ENCODE measurements around the gene ZDHHC13.
"Not testable (repeated sequence)": the region's sequence is repeated elsewhere in the genome, so short reads cannot be mapped to it uniquely, and the experiment has no call there.

The ZDHHC13 gene

DNA sequence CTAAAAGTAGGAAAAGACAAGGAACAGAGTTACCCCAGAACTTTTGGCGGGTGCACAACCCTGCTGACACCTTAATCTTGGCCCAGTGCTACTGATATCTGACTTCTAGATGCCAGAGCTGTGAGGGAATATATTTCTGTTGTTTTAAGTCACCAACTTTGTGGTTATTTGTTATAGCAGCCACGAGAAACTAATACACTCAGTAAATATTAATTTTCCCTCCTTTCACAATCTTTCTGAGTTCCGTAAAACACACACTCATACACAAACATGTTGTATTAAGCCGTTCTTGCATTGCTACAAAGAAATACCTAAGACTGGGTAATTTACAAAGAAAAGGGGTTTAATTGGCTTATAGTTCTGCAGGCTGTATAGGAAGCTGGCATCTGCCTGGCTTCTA lies 16.1 kb upstream of the ZDHHC13 start:
- no peak for DNase-seq (ENCODE audit: low read depth in 2 of 2)

DNA sequence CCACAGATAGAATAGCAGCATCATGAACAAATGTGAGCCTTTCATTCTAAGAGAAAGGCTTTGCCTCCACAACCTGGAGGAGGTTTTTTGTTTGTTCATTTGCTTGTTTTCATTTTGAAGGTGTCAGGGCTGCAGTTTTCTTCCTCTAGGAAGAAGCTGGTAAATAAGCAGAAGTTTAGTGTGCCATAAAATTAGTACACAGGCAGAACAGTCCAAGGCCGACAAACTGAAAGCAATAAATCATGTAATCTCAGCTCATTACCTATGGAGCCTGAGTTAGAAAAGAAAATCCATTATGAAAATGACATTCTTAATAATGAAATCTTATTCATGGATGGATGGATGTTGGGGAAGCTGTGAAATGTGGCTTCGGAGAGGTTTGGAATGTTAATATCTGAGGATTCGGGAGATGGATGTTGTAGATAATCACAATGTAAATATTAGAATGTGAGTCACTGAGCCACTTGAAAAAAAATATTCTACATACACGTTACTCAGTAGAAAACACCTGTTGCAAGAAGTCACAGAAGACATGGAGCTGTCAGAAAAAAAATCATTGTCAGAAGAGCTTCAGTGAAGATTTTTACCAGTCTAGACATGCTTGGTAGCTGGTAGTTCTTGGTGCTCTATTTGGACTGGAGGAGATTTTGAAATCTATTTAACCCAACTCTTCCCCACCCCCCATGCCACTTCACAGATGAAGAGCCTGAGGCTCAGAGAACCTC lies 15.0 kb upstream of the ZDHHC13 start:
- no peak for DNase-seq (ENCODE audit: low read depth in 2 of 2)

DNA sequence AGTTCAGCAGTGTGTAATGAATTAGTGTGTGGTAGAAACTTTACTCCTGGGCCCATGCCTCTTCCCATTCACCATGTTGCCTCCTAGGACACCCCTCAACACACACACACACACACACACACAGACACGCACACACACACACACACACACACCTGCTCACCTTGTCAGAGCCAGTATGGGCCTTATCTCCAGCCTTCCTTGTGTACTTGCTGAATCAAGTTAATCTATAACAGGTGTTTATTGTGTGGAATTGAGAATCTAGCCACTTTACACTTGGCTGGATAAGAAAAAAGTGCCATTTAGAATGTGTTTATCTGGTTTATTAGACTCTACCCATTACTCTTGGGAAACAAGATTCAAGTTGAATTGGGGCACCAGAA lies 14.5 kb upstream of the ZDHHC13 start:
- DNase-seq (ENCODE audit: low read depth in 2 of 2): no peak

DNA sequence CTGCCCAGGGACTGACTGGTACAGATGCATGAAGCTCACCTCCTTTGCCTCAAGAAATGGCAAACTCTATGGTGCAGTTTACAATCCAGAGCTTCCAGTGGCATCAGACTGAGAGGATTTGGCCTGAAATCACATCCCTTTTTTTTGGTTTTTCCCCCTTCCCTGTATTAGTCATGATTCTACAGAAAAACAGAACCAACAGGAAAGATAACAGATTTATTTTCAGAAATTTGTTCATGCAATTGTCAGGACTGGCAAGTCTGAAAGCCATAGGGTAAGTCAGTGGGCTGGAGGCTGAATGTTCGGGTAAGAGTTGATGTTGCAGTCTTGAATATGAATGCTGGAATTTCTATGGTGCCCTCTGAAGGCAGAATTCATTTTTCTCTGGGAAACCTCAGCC lies 12.0 kb upstream of the ZDHHC13 start:
- DNase-seq (ENCODE audit: low read depth in 2 of 2): no peak

DNA sequence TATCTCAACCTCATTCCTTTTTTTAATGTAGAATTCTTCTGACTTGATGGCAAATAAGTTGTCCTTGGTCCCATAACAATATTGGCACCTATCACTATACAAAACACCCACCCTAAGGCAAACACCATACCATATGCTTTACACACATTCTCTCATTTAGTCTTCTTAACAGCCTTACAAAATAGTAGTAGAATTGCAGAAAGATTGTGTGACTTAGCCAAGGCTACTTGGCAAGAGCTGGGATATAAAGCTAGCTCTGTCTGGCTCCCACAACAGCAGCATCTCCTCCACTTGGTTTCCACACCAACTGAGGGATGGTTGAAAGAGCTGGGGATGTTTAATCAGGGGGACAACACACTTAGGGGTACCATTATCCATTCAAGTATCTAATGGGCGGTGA lies 9.8 kb upstream of the ZDHHC13 start:
- DNase-seq (ENCODE audit: low read depth in 2 of 2): no peak

DNA sequence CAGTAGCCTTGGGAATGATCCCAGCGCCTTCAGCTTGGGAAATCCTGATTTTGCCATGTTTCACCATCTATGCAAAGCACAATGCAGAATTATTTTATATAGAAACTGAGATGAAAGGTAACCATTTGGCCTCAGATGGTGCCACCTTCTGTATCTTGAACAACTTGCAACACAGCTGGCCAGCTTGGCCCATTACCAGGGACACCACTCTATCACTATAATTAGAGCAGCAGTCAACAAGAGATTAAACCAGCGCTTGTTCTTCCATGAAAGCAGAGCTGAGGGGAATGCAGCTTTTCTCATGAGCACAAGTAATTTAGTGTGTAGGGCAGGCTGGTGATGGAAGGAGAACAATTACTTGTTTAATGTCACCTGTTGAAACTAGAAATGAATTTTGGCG lies 6.7 kb upstream of the ZDHHC13 start:
- no peak for DNase-seq (ENCODE audit: low read depth in 2 of 2)

DNA sequence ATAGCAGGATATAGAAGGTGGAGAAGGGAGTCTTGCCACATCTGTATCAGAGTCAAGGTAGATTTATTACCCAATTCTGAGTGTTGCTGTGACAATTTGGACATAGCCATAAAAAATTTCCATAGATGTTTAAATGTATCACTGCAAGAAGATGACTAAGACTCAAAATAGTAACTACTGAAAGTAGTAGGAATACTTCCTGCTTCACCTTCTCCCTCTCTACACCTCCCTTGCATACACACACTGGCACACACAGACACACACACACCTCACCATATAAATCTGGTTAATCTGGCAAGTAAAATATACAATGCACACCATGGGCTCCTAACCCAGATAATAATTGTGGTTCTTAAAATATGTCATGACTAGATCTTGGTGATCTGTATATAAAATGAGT lies 5.2 kb upstream of the ZDHHC13 start:
- DNase-seq (ENCODE audit: low read depth in 2 of 2): no peak

DNA sequence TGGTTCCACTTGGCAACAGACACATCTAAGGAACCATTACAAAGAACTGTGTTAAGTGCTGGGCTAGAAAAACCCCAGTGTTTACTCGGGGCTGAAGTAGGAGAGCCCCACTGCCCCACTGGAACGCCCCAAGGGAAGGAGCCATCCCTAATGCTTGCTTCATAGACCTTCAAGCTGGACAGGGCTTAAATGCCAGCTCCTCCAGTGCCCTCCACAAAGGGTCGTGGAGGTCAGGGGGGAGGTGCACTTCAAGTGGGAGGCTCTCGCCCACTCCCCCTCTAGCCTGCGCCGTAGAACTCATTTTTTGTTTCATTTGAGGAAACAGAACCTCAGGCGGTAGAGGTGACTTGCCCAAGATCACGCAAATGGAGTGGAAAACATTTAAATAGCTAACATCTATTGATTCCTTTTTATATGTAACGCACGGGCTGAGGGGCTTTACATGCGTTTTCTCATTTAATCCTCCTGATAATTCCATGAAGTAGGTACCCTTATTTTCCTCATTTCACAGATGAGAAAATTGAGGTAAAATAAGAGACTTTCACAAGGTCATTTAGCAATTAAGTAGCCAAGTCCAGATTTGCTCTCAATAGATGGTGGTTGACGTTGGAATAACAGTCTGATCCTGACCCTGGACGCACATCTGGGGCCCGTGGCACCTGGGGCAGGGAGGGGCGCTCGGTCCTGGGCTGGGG lies 545 bp upstream of the ZDHHC13 start:
- DNase-seq (ENCODE audit: low read depth in 2 of 2): no peak

DNA sequence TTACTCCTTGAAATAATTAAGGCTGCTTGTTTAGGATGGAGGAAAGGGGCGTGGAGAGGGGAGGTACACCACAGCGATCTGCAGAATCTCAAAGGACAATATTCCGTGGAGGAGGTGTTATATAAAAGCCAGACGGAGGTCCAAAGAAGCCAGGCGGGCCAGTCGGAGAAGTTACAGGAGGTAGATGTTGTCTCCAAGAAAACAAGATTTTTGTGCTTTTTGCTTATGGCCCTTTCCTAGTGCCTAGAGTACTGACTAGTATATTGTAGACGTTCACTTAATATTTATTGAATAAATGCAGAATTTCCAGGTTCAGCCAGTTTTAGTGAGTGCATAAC lies 761 bp downstream of the ZDHHC13 start:
- DNase-seq (ENCODE audit: low read depth in 2 of 2): no peak

DNA sequence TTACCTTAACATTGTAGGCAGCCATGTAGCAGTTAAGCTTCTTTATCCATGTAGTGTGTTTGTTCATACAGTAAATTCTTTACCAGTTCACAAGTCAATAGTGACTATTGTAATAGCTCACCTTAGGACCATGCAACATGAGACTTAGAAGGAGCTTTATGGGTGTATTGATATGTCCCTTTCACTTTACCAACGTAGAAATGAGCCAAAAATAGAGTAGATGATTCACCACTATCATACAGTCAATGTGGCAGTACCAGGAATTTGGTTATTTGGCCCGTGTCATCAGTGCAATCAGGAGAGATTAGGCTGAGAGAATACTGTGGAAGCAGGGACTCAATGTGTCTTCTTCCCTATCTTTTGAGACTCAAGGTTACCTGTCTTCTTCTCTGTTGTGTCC lies 4.7 kb downstream of the ZDHHC13 start:
- no peak for DNase-seq (ENCODE audit: low read depth in 2 of 2)

DNA sequence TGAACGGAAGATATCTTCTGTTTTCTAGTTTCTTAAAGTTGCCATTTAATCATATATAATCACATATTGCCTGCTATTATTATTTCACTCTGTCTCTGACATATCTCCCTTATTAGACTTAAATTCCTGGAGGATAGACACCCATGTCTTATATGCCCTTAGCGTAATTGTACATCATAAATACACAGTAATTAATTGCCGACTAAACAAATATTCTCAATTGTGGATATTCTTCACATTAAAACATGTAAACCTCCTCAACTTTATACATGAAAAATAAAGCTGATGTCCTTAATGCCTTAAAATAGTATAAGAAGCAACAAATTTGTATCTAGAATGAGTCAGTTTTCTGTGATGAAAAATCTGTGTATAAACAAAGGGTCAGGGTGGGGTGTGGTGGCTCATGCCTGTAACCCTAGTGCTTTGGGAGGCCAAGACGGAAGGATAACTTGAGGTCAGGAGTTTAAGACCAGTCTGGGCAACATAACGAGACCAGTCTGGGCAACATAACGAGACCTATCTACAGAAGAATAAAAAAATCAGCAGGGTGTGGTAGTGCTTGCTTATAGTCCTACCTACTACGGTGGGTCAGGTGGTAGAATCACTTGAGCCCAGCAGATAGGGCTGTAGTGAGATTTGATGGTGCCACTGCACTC lies 6.1 kb downstream of the ZDHHC13 start:
- DNase-seq (ENCODE audit: low read depth in 2 of 2): no peak

DNA sequence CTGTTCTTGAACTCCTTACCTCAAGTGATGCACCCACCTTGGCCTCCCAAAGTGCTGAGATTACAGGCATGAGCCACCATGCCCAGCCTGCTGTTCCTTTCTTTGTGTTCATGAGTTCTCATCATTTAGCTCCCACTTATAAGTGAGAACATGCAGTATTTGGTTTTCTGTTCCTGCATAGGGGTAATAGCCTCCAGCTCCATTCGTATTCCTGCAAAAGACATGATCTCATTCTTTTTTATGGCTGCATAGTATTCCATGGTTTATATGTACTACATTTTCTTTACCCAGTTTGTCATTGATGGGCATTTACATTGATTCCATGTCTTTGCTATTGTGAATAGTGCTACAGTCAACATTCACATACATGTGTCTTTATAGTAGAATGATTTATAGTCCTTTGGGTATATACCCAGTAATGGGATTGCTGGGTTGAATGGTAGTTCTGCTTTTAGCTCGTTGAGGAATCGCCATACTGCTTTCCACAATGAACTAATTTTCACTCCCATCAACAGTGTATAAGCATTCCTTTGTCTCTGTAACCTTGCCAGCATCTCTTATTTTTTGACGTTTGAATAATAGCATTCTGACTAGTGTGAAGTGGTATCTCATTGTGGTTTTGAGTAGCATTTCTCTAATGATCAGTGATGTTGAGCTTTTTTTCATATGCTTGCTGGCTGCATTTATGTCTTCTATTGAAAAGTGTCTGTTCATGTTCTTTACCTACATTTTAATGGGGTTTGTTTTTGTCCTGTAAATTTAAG lies 9.8 kb downstream of the ZDHHC13 start:
- not testable (repeated sequence) for DNase-seq (ENCODE audit: low read depth in 2 of 2)

DNA sequence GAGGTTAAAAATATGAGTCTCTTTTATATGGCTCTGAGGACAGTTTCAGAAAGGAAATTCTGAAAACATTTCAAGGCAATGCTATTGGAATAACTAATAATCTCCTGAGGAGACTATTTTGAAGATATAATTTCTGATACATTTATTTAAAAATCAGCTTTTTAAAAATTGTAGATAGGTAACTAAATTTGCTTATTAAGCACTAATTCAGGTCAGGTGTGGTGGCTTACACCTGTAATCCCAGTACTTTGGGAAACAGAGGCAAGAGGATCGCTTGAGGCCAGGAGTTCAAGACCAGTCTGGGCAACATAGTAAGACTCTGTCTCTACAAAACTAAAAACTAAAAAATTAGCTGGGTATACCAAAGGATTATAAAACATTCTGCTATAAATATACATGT lies 17.0 kb downstream of the ZDHHC13 start:
- no peak for DNase-seq (ENCODE audit: low read depth in 2 of 2)

DNA sequence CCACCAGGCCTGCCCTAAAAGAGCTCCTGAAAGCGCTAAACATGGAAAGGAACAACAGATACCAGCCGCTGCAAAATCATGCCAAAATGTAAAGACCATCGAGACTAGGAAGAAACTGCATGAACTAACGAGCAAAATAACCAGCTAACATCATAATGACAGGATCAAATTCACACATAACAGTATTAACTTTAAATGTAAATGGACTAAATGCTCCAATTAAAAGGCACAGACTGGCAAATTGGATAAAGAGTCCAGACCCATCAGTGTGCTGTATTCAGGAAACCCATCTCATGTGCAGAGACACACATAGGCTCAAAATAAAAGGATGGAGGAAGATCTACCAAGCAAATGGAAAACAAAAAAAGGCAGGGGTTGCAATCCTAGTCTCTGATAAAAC lies 19.9 kb downstream of the ZDHHC13 start:
- not testable (repeated sequence) for DNase-seq (ENCODE audit: low read depth in 2 of 2)

DNA sequence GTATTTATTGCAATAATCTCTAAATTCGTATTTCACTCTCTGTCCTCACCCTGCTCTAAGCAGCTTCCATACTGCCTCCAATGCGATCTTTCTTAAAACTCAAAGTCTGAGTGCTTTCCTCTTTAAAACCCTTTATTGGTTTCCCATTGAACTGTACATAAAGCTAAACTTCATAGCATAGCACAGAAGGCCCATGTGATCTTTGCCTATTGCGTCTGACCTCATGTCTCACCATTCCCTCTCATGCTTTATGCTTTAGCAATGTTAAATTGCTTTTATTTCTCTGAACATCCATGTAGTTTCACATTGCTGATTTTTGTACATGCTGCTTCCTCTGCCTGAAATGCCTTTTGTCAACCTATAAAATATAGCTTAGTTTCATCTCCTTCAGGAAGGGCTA lies 28.4 kb downstream of the ZDHHC13 start:
- no peak for DNase-seq (ENCODE audit: low read depth in 2 of 2)

DNA sequence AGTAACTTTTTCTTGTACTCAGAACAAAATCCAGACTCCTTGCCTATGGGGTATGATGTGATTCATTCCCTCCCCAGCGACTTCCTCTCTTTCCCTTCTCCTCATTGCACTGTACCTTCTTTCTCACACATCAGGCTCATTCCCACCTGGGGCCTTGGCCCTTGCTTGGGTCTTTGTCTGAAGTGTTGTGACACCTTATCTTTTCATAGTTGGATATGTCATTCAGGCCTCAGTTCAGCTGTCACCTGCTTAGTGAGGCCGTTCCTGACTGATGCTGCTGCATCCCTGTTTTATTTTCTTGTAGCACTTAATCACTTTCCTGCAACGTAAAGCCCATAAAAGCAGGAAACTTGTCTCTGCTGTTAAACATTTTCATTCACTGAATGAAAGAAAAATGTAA lies 39.9 kb downstream of the ZDHHC13 start:
- DNase-seq (ENCODE audit: low read depth in 2 of 2): no peak

DNA sequence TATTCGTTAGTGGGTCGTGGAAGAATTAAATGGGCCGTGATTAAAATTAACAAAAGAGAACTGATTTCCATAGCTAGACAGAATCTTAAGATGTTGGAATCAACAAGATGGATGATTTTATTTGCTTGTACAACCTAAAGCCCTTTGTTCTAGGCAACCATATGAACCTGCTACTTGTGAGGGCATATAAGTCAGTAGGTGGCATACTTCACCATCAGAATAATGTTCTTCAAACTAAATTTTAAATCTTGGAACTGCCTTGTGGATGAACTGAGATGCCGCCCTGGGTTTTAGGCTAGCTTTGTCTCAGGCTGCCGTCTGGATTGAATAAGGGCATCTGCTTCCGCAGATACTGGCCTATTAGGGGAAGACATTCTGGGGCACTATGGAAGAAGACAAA lies 43.9 kb downstream of the ZDHHC13 start:
- DNase-seq (ENCODE audit: low read depth in 2 of 2): no peak

DNA sequence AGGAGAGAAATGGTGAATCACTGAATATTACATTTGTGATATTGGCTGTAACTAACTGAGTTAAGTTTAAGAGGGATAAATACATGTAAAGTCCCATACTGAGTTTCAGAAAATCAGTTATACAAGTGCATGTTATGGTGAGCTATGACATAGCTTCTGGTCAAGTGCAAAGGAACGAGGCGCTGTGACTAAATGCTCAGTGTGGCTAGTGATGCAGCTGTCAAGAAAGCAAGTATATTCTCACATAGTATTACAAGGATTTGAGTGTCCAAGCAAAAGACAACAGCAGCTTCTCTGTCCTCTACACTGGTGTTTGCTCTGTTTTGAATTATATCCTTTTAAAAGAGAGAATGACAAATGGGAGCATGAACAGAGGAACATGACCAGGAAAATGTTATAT lies 44.7 kb downstream of the ZDHHC13 start:
- DNase-seq (ENCODE audit: low read depth in 2 of 2): no peak

DNA sequence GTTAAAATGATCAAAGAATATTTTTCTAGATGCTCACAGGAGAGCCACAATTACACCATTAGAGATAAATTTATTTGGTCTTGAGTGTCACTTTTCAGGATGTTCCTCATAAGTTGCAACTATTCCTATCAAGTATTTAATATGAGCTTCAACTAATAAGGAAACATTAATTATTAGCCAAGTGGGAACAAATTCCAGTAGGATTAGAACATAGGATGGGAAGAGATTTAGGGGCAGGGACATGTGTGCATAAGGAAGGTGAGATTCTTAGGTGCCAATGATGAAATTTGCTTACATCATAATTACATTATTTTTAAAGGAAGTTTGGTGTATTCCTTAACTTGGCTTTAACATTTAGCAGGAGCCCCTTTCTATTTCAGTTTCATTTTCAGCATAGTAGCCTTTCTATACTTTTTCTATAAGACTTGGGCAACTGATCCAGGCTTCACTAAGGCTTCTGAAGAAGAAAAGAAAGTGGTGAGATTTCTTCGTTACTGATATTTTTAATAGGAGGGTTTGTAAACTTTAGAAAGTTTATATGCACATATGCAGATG lies 46.1 kb downstream of the ZDHHC13 start:
- DNase-seq (ENCODE audit: low read depth in 2 of 2): no peak

DNA sequence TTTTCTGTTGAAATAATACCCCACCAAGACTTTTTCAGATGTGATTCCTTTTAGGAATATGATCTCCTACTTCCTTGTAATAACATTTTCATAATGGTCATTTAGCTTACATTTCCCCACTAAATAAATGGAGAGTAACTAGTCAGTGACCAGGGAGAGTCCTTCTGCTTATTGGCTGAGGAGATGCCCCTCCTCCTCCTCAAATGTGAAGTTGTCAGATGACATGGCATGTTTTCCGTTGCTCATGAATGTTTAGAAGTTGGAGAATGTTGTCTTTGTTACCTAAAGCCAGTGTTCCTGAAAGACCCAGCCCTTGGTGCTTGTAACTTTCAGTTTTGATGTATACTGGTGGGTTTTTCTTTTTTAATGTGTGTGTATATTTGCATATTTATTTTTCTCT lies 46.6 kb downstream of the ZDHHC13 start:
- no peak for DNase-seq (ENCODE audit: low read depth in 2 of 2)

DNA sequence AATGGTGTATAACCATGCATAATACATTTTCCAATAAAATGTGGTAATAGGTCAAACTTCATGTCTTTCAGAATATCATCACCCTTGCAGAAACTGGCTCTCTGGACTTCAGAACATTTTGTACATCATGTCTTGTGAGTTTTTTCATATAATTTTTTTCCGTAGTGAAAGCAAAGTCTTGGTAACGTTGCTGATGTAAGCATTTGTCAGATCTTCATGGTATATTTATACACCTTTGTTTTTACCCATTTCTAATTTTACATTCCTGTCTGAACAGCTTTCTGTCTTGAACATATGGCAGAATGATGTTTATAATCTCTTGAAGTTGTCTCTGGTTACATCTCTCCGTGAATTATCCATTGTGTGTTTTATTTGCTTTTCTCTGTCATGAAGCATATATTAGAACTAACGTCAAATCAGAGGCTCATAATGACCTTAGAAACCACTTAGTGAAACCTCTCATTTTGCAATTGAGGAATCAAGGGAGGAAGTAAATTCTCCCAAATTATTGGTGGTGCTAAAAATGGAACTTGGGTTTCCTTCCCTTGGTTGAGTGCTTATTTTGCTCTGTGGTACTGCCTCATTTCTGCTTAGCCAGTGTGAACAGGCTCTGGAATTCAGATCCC lies 47.4 kb downstream of the ZDHHC13 start:
- no peak for DNase-seq (ENCODE audit: low read depth in 2 of 2)

DNA sequence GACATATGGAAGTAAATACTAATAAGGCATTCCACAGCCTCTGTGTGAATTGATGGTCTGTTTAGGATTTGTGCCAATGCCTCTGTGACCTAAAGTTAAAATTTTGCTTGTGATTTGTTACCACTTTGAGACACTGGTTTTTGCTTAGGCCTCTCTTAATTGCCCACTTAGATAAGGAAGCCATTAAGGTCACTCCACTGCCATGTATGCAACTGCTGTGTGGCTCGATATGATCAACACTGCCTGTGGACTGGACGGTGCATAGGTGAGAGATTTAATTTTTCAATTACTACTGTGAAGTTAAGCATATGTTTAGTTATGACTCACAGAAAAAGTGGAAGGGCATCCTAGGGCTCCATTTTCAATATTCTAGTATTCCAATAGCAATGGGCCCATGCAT lies 47.9 kb downstream of the ZDHHC13 start:
- no peak for DNase-seq (ENCODE audit: low read depth in 2 of 2)
